Spleen (tissue), 7 donors: Measurements from ENCODE around the gene MAGEC1.

Experiments
- POLR2AphosphoS5 ChIP-seq, 3 donors: sonication (generic); formaldehyde crosslinking; IDR thresholded peaks; one replicate each; pipeline ENCODE4 v1.5.1; 2017; ENCODE audit warnings: antibody characterized with exemption in 3 of 3
- TF ChIP-seq, protein P1 (sequence below), 11 experiments: fragments of 200-600 bp in 7 of 11; fragments of 450-650 bp in 4 of 11; sonication (generic) in 4 of 11; IDR thresholded peaks in 8 of 11; conservative IDR thresholded peaks in 3 of 11; 1 replicate in 7 of 11; 2 replicates in 4 of 11; pipeline versions ENCODE4 v1.4.0 to v1.8.0; 2016 to 2021; ENCODE audit warnings: antibody characterized with exemption in 11 of 11, inconsistent platforms in 4 of 11, mild to moderate bottlenecking in 1 of 11
- donor health status: DM: no; HTN: no; CAD: no; lungs with moderate emphysema.
- donor health status: DM: no; HTN: no; CAD: no.
- donor health status: DM: no; HTN: no; CAD: no.

- TF ChIP-seq, protein P1, sequence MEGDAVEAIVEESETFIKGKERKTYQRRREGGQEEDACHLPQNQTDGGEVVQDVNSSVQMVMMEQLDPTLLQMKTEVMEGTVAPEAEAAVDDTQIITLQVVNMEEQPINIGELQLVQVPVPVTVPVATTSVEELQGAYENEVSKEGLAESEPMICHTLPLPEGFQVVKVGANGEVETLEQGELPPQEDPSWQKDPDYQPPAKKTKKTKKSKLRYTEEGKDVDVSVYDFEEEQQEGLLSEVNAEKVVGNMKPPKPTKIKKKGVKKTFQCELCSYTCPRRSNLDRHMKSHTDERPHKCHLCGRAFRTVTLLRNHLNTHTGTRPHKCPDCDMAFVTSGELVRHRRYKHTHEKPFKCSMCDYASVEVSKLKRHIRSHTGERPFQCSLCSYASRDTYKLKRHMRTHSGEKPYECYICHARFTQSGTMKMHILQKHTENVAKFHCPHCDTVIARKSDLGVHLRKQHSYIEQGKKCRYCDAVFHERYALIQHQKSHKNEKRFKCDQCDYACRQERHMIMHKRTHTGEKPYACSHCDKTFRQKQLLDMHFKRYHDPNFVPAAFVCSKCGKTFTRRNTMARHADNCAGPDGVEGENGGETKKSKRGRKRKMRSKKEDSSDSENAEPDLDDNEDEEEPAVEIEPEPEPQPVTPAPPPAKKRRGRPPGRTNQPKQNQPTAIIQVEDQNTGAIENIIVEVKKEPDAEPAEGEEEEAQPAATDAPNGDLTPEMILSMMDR (IDR thresholded peaks at IDR 0.05 in 8 of 11, conservative IDR thresholded peaks at IDR 0.05 in 3 of 11), result no peak
- TF ChIP-seq POLR2AphosphoS5 (IDR thresholded peaks at IDR 0.05), result no peak
These were observed 20.6 kb downstream of the MAGEC1 start for GRCh38 chrX:141924293-141924692.
